ENCODE data around the gene AFG1L.

DNA sequence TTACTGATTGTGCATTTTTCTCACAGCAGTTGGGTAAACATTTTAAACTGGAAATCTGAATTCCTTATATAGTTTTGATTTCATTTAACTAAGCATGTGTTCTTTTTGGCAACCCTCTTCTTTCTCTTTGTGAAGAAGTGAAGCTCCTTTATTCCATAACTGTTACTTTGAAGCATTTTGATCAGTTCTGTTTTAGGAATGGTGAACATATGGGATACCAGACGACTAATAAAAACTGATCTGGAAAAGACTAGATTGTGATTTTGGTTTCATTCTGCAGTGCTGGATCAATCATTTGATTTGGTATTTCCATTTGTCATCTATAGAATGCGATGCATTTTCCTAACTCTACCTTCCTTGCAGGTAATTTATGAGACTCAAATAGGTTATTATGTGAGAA lies 9.8 kb downstream of the AFG1L start:
- no peak for TF ChIP-seq EZH2 (IDR thresholded peaks at IDR 0.05)
- TF ChIP-seq POLR2AphosphoS5 (IDR thresholded peaks at IDR 0.05; ENCODE audit: borderline replicate concordance, low read depth, low read length): no peak
